GM11168 (cell line): ENCODE measurements around the gene PRRG4.
"Not testable (repeated sequence)": the region's sequence is repeated elsewhere in the genome, so short reads cannot be mapped to it uniquely, and the experiment has no call there.

Experiments used
- in situ Hi-C: fragments of 300-500 bp; cut with MboI; formaldehyde crosslinking; loops from one replicate; pipeline ENCODE4 v1.12.0; 2022; ENCODE audit warnings: low sequenced_read_pairs; ENCODE audit not compliant: unreplicated experiment

The PRRG4 gene

DNA sequence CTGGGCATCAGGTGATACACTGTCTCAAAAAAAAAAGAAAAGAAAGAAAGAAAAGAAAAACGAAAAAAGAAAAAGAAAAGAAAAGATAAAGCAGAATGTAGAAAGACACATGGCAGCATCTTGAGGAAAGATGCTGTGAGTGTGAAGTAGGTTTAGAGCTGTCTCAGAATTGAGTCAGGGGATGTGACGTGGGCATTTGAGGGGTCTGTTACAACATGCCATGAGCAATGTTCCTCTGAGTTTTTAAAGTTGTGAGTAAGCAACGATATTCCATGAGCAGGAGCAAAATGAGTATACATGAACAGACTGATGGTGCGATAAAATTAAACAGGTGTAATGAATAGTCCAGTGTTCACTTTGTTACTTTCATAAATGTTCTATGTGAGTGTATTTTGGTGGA, 51.6 kb downstream of the PRRG4 start:
- in situ Hi-C loops: no loop called here

DNA sequence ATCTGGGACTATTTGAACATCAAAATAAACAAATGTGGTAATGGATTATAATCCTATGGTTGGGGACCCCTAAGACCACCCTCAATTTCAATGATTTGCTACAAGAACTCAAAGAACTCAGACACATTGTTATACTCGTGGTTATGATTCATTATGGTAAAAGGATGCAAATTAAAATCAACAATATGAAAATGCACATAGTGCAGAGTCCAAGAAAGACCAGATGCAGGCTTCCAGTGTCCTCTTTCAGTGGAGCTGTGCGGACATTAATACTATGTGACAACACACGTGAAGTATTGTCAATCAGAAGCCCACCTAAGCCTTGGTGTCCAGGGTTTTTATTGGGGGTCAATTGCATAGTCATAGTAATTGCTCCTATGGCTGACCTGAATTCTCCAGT, 53.7 kb downstream of the PRRG4 start:
- in situ Hi-C loops: no loop called here

DNA sequence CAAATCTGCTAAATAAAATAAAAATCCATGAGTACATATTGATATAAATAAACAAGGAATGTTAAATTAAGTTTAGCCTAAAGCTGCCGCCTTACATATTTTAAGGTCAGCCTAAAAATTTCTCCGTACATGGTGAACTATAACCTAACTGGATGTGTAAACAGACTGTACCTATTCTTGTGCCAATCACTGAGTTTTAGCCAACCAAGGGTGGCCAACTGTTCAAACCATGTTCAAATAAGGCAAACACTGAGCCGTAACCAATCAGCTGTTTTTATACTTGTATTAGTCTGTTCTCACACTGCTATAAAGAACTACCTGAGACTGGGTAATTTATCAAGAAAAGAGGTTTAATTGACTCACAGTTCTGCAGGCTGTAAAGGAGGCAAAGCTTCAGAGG, 54.3 kb downstream of the PRRG4 start:
- in situ Hi-C loops: no loop called here

DNA sequence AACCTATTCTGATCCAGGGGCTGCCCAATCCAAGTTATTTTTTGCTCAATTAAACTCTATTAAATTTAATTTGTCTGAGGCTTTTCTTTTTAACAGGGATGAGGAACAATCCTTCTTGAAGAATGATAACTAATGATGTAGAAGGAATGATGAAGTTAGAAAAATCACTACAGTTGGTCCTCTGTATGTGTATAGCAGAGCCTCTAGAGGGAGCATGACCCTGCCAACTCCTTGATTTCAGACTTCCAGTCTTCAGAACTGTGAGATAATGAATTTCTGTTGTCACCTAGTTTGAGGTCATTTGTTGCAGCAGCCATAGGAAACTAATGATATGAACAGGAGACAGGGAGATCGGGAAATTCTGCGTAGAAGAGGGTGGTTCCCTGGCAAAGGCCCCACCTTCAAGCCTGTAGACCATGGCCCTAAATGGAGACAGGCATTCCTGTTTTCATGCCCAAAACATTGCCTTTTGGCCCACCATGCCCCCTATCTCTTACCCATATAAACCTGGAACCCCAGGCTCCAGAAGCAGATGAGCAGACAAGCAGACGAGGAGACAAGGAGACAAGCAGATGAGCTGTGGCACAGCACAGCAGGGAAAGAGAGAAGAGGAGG, 55.1 kb downstream of the PRRG4 start:
- in situ Hi-C loops: no loop called here

DNA sequence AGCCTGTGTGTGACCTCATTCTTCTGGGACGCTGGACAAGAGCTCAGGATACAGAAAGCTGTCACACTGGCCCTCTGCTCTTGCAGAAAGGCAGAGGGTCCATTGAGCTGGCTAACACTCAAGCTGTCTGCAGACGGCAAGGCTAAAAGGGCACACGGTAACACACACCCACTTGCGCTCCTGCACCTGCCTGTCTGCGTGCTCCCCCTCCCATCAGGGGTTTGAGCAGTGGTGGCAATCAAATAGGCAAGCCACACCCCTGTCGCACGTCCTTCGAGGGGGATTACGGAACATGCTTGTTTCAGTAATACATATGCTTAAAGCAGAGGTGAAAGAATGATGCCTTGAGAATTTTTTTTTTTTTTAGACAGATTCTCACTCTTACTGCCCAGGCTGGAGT, 55.8 kb downstream of the PRRG4 start:
- in situ Hi-C loops: no loop called here

DNA sequence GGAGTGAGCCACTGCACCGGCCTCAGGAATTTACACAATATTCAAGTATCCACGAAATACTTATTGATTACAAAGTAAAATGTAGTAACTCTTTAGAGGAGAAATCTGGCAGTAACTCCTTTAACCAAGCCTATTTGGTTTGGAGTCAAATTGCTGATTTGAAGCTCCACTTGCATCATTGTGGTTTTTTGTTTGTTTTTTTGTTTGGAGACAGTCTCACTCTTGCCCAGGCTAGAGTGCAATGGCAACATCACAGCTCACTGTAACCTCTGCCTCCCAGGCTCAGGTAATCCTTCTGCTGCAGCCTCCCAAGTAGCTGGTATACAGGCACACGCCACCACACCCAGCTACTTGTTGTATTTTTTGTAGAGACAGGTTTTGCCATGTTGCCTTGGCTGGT, 56.5 kb downstream of the PRRG4 start:
- in situ Hi-C loops: no loop called here

DNA sequence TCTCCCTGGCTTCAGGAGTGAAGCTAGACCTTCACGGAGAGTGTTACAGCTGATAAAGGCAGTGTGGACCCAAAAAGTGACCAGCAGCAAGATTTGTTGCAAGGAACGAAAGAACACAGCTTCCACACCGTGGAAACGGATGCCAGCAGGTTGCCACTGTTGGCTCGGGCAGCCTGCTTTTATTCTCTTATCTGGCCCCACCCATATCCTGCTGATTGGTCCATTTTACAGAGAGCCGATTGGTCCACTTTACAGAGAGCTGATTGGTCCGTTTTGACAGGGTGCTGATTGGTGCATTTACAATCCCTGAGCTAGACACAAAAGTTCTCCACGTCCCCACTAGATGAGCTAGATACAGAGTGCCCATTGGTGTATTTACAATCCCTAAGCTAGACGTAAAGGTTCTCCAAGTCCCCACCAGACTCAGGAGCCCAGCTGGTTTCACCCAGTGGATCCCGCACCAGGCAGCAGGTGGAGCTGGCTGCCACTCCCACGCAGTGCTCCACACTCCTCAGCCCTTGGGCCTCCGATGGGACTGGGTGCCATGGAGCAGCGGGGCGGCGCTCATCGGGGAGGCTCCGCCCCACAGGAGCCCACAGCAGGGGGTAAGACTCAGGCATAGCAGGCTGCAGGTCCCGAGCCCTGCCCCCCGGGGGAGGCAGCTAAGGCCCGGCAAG, 58.1 kb downstream of the PRRG4 start:
- in situ Hi-C loops: not testable (repeated sequence)

DNA sequence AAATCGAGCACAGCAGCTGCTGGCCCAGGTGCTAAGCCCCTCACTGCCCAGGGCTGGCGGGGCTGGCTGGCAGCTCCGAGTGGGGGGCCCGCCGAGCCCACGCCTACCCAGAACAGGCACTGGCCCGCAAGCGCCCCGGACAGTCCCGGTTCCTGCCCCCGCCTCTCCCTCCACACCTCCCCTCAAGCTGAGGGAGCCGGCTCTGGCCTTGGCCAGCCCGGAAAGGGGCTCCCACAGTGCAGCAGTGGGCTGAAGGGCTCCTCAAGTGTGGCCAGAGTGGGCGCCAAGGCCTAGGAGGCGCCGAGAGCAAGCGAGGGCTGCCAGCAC, 58.6 kb downstream of the PRRG4 start:
- in situ Hi-C loops: not testable (repeated sequence)

DNA sequence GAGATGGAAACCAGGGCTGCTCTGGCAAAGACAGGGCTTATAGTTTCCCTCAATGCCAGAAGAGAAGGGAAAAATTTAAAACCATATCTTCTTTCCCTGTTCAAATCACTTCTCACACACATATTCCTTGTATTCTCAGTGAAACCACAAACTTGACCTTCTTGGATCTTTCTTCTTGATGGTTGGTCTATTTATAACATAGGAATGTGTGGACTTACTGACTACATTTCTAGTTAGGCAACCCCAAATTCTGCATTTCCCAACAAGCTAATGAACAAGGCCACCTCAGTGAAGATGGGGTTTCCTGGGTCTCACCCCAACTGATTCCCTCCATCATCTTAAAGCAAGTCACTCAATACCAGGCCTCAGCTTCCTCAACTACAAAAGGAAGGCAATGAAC, 59.1 kb downstream of the PRRG4 start:
- in situ Hi-C loops: no loop called here

DNA sequence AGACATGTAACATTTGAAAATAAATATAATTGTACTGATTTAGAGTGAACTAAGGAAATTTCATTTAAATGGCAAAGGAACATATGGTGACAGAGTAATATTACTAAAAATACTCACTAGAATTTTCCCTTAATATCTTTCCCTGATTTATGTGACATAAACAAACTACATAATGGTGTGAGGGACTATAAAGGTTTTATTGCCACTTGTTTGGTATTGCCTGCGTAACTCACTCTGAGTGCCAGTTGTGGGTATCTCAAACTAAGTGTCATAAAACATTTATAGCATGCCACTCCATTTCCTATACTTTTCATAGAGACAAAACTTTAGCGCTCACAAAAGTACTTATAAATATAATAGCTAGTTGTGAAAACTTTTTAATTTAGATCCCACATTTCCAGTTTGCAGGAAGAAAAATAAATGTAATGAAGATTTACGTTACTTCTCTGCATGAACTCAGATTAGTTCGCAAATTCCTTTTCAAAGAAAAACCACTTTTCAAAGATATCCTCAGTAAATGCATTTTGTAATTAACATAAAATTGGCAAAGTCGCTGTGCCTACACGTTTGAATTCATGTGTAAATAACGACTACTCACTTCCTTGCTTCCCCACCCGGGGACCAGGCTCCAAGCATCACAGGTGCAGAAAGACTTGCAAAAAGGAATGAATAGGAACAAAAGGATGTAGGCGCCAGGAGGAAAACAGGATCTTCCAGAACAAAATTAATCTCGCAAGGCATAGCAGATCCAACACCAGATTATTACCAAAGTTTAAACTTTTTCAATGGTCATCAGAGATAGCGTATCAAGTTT, 61.3 kb downstream of the PRRG4 start:
- in situ Hi-C loops: no loop called here

DNA sequence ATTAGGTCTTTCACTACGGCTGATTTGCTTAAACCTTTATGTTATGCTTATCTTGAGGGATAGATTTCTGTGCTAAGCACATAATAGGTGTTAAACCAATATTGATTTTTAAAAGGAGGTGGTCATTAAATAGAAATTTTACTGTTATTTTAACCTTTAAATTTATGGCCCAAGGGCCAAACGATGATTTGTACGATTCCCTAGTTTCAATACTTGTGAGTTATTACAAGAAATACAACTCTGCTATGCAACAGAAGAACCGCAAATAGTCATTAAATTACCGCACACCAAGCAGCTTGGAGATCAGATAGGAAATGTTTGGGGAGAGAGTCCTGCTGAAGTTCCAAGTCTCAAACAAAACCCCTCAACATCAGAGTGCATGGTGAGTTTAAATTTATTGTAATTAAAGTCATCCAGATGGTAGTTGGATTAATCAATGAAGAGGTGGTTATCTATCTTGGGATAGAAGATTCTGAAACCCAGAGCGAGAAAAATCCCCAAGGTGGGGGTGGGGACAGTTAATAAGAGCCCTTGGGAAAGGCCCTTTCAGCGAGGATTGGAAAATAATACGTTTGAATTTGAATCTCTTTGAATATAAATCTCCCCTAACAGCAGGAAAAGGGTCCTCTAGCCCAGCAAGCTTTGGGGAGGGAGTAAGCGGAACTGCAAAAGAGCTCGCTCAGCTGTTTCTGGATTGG, 62.1 kb downstream of the PRRG4 start:
- in situ Hi-C loops: no loop called here

DNA sequence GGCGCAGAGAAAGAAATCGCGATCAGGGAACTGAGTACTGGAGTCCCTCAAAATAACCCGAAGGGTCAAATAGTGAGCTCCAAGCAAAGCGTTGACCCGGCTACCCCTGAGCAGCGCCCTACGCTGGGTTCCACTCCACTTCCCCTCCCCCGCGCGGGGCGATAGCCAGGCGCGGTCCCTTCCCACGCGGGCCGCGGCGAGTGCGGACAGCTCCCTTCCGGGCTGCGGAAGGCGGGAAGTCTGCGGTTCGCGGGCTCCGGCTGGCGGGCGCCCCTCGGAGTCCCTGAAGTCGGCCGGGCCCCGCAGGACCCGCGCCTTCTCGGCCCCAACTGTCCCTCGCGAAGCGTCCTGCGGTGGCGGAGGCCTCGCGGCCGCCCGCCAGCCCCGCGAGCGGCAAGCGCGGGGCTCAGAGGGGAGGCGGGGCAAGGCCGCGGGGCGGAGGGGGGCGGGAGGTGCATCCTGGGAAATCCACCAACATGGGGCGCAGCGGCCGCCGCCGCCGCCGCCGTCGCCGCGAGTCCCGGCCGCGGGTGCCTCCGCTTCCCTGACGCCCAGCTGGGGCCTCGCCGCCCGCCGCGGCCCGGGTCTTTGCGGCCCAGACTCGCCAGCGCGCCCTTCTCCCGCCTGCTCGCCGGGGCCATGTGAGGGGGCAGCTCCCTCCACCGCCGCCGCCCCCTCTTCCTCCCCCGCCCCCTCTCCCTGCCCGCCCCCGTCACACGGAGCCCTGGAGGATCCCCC, 62.8 kb downstream of the PRRG4 start, which contains the start of gene QSER1:
TSS of gene QSER1 (plus strand) at position 457 of the 738 bp plus-strand sequence. CDS start 315 bp downstream, outside the sequence.
- in situ Hi-C loops: no loop called here

DNA sequence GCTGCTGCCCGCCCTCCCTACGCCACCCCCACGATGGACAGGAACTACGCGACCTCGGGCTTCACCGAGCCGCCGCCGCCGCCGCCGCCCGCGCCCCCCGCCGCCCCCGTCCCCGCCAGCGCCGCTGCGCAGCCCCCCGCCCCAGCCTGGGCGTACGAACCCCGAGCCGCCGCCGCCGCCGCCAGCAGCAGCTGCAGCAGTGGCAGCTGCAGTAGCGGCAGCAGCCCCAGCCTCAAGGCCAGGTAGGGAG, 63.3 kb downstream of the PRRG4 start:
- in situ Hi-C loops: no loop called here

DNA sequence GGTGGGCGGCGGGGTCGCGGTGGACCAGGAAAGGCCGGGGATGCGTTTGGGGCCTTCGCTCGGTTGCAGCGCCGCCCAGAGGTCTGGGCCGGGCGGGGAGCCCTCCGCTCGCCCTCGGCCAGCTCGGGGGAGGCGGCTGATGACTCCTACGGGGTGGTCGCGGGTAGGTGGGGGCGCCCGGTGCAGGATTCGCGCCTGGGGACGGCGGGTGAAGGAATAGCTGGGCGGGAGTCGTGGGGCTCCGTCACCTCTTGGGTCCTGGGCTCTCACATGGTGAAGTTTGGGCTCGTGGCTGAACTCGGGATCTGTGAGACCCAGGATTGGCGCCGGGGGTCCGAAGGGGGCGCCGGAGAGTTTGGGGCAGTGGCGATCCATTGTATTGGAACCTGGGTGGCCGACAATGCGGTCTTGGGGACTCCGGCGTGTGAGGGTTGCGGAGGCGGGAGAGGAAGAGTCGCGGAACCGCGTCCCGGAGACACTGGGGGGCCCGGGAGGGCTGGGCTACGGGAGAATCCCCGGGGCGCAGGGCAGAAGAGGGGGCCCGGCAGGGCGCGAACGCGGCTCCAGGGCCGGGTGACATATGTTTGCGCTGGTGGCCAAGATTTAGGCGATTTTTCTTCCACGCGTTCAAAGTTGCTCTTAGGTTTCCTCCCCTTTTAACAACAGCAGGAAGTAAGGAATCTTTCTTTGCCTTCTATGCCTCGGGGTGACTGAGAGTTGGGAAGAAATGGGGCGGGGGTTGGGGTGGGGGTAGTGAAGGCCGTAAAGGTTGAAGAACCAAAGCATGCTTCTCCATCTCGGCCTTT, 63.8 kb downstream of the PRRG4 start:
- in situ Hi-C loops: no loop called here

DNA sequence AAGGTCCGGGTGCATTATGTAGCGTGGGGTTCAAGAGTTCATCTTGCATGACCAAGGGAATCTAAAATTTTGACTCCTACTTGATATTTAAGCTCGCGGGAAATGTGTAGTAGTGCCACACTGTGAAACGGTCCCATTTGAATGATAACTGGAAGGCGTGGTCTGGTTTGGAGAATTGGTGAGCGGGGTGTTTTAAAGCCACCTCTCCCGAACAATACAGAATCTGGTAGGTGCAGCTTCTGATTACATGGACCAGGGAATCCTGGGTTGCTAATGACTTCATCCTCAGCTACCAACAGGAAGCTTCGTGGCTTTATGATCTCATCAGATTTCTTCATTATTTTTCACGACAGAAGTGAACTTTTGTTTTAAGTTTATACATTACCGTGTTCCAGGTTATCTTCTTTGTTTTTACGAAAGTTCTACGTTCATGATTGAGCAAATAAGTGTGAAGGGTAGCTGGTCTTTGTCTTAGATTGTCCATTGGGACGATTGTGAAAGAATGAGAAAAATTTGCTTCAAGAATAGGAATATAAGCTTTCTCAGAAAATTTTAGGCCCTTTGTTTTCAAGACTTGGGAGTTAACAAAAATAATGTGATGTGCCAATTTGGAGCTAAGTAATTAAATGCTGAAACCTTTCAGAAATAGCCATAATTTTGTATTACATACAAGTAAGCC, 64.6 kb downstream of the PRRG4 start:
- in situ Hi-C loops: no loop called here

DNA sequence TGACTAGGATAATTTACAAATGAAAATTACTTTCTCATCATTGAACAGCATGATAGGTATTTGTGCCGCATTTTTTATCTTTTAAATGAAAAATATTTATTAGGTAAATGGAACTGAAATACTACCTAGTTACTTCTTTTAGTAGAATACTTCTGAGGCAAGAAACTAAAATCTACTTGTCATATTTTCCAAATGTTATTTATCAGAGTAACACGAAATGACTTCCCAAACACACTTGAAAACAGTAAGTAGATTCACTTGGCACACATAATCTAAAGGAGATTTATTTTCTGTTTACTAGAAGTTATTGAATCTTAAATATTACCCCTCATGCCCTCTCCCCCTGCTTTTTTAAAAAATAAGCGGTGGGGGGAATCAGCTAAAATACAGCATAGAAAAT, 65.2 kb downstream of the PRRG4 start:
- in situ Hi-C loops: no loop called here

DNA sequence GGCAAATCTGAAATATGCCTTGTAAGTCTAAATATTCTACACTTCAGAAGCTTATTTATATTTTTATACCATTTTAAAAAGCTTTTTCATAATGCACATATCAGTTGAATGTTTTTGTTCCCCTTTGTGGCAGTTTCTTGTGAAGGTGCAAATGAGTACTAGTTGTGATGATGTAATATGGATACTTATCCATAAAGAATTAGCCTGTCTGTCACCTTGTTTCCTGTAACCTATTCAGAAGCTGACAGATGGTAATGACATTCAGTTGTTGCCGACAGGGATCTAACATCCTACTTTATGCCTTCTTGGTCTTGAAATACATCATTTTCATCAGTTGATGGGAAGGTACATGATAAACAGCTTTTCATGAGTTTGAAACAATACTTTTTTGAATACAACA, 65.7 kb downstream of the PRRG4 start:
- in situ Hi-C loops: no loop called here

DNA sequence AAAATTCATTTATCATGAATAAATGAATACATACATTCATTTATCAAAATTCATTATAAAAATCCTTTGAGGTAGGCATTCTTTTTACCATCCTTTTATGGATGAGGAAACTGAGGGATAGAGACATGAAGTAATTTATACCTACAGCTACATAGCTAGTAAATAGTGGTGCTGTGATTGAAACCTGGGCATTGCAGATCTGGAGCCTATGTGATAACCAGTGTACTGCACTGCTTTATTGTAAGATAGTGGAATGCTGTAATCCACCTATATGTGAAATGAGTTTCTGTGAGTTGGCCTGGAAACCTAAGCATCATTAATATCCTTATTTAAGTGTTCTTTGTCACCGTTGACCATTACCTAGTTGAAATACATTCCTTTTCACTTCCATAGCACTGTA, 67.4 kb downstream of the PRRG4 start:
- in situ Hi-C loops: no loop called here

DNA sequence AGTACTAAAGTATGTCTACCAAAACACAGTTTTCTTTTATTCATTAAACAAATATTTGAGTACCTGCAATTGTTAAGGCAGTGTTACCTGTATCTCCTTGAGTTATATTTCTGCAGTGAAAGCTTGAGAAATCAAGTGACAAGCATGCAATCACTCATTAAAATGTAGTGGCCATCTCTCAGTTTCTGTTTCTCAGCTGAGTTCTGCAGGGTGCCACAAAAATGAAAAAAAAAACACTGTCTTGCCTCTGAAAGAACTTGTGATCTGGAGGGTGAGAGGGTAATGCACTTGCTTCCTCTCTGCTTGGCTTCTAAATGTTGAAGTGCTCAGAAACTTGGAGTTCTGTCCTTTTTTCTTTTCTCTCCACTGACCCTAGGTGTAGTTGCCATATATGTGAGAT, 69.7 kb downstream of the PRRG4 start:
- in situ Hi-C loops: no loop called here
